Transverse colon (tissue), 4 donors: ENCODE results near the gene PJVK.

Experiments
- CTCF ChIP-seq, 5 experiments: fragments of 200-600 bp in 3 of 5; fragments of 450-650 bp in 2 of 5; sonication (generic) in 3 of 5; IDR thresholded peaks; 1 replicate in 2 of 5; 2 replicates in 3 of 5; pipeline ENCODE4 v1.5.1; 2016 to 2017; ENCODE audit warnings: antibody characterized with exemption in 5 of 5, inconsistent platforms in 3 of 5, mild to moderate bottlenecking in 2 of 5, moderate library complexity in 1 of 5
- POLR2AphosphoS5 ChIP-seq, 3 donors: sonication (generic); formaldehyde crosslinking; IDR thresholded peaks; one replicate each; pipeline ENCODE4 v1.6.1; 2016; ENCODE audit warnings: antibody characterized with exemption in 3 of 3

- no peak for TF ChIP-seq CTCF (IDR thresholded peaks at IDR 0.05)
- TF ChIP-seq POLR2AphosphoS5 (IDR thresholded peaks at IDR 0.05): no peak
Measured at GRCh38 chr2:178428396-178428806, 22.8 kb upstream of the PJVK start.
